DMS153 treated with DMSO at 0.1 percent for 48 hours (cell line): ENCODE measurements around the gene FOXL1.

Source experiments
- DNase-seq: peaks from one replicate; lab custom pipeline; 2025; ENCODE audit not compliant: unreplicated experiment; lab: John Stamatoyannopoulos, UW

The FOXL1 gene

GRCh38 chr16:86578061-86578599 lies at the start of gene FOXL1:
FOXL1 (plus strand) TSS chr16:86578549; CDS start chr16:86578724, 175 bp downstream.
- no peak for DNase-seq

DNA sequence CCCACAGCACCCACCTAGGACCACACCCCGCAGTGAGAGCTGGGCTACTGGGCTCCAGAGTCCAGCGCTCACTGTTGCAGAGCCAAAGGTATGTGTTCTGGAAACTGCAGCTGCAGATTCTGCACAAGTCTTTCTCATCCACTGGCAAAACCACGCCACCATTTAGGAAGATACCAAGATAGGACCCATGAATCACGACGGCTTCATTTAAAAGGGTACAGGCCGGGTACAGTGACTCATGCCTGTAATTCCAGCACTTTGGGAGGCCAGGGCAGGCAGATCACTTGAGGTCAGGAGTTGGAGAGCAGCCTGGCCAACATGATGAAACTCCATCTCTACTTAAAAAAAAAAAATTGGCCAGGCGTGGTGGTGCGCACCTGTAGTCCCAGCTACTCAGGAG lies 49.2 kb upstream of the FOXL1 start:
- no peak for DNase-seq

GRCh38 chr16:86530251-86531190 lies 47.8 kb upstream of the FOXL1 start:
- no peak for DNase-seq

DNA sequence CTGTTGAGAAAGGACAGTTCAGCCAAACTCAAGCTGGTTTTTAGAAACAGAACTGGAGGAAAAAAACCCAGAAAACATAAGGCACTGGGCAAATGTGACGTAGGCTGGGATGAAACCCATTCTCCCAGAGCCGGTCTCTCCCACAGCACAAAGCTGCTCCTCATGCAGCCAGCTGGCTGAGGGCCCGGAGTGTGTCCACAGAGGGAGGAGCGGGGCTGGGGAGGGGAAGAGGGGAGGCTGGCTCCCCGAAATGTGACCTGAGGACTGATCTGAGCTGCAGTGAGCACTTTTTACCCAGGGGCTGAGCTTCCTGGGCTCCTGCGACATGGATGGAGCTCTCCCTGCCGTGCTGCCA lies 47.2 kb upstream of the FOXL1 start:
- DNase-seq, result no peak

DNA sequence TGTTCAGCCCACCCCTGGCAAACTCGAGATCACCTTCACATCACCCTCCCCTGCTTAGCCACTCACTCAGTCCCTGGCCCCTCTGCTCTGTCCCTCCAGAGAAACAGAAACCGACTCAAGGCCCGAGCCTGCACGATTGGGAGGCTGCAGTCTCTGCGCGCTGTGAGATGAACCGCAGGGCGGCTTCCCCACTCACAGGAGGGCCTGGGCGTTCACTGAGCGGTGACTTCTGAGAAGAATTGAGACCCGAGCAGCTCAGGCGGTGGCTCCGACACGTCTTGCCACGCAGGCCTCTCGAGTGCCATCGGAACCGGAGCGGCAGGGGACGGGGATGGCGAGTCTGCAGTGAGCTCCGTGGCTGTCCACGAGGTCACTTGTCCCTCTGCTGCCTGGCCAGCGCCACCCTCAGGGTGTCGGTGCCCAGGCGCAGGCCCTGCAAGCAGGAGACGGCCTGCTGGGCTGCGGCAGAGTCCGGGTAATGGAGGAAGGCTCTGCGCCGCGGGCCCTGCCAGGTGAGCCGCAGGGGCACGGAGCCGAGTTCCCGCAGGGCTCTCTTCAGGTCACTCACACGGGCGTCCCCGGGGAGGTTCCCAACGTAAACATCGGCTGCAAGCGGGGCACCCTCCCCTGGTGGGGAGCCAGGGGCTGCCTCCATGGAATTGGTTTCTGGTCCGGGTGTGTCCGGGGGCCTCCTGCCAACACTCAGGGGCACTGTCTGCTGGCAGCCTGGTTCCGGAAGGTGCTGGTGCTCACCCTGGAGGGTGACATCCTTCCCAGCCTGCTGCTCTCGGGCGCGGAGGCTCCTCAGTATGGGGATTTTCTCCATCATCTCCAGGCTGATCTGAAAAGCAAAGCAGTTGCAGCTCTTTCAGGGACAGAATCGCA lies 46.5 kb upstream of the FOXL1 start:
- no peak for DNase-seq

- no peak for DNase-seq
Observed at GRCh38 chr16:86532526-86532815, 45.9 kb upstream of the FOXL1 start.

DNA sequence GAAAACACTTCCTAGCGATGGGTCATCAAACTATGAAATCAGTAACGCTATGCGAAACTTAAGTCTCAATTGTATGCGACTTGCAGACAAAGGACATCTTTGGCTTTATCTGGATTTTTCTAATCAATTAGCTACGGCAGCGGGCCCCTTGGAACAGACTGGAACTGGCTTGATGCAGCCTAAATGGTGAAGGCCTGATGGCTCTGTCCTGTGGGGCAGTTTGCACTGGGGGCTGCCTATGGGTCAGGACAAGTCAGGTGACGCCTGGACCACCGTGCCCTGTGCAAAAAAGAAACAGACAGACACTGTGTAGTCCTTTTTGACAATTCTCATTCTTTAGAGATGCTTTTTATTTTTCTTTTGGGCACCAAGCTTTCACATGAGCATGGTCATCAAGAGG lies 45.3 kb upstream of the FOXL1 start:
- no peak for DNase-seq

- no peak for DNase-seq
Observed at GRCh38 chr16:86533767-86534351, 44.5 kb upstream of the FOXL1 start.

DNA sequence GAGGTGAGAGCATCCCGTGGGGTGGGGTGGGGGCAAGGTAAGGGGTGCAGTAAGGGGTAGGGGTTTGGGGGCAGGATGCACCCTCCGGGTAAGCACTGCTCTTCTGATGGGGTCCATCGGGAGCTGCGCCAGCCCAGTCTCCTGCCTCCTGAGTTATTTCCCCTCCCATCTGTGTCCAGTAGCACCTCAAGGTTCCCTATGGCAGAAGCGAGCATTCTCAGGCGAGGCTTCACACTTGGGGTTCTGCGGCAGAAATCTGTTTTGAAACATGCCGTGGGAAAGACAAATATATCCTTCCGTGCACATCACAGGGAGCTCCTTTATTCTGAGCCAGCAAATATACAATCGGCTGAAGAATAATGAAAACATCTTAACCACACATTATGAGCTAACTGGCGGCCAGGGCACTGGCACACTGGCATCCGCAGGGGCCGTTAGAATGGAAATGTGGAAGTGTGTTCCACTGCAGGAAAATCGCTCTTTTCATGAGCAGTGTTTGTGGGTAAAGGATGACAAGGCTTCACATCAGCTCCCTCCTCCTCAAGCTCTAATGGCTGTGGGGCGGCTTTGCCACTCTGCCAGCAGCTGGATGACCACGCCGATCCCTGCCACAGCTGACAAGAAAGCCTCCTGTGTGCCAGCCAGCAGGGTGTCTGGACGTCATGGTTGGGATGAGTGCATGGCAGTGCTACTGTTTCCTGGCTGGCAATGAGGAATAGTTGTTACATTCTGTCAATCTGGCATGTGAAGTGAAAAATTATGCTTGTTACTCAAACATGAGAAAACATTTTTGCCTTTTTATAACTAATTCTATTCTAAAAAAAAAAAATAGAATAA lies 43.4 kb upstream of the FOXL1 start:
- no peak for DNase-seq

DNA sequence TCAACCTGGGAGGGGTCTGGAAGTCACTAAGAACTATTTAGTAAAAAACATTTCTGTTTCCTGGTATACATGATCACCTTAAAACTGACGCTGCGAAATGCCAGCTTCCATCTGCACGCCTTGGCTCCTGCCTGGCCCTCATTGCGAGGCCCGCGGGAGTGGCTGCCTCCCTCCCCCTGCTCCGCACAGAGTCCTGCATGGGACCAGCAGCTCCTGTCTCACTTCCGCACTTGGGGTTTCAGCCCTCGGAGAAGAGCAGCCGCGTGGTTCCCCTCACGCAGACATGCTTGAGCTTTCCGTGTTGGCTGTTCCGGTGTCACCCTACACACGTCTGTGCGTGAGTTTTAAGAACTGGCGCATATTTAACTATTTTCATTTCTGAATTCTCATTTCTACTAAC lies 41.7 kb upstream of the FOXL1 start:
- no peak for DNase-seq

DNA sequence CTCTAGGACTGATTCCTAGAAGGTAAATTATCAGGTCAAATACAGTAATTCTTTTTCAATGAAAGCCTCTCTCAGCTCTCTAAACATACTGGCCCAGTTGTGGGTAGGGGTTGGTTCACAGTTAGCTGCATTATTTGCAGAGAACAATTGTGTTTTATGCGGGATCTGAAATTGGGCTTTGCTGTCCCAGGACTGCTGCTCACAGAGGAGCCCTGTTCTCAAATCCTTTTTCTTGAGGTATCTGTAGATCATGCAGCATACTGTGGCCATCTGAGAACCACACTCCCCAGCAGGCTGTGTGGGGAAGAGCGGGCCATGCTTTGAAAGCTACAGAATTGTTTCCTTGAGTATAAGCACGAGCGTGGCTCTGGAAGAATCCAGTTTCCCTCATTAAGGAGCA lies 40.9 kb upstream of the FOXL1 start:
- DNase-seq, result no peak

DNA sequence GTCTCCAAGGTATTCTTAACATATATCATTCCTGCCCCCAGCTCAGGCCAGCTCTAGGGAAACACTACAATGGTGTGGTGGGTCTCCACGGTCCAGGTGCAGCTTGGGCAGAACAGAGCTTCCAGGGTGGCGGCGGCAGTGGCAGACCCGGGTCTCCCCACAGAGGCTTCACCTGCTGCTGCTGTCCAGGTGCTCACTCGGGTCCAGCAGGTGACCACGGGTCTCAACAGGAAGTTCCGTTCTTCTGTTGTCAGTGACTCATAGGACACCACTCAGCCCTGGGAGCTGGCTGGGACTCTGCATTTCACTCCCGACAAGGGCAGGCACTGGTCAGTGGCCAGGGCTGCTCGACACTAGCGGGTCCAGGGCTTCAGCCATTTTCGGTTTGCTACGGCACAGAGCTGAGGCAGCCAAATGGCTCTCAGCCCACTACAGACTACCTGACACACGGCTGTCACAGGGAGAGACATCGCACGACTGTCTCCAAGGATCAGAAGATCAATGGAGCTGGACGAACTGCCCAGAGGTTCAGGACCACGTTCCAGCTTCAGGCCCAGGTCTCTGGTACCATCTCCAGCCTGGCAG lies 40.1 kb upstream of the FOXL1 start:
- no peak for DNase-seq

DNA sequence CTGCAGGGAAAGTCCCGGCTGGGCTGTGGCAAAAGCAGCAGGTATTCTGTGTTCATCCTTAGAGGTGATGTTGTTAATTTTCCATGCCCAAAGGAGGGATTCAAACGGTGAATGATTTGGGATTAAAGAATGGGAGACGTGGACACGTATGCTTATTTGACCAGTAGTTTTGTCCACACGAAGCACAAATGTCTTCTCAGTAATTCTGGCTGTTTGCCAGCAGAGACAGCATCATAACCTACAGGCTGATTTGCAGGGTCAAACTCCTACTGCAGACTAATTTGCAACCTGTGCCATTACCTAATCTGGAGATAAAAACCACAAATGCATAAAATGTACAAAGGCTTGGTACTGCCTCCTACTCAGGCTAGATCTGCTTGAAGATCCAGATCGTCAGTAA lies 37.5 kb upstream of the FOXL1 start:
- no peak for DNase-seq

DNA sequence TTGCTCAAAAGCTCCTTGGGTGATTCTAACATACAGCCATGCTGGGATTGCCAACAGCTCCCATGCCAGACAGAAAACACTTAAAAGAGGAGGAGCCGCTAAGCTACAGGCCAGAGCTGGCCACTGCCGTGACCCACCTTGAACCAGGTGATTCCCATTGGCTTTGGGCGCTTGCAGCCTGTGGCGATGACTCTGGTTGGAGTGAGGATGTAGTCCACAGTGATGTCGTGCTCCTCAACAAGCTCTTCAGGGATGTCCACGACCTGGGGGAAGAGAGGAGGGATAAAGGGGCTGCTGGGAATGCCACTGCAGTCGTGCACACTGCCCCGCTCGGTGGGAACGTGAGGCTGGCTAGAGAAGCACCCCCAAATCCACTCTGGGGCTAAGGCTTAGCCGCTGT lies 36.8 kb upstream of the FOXL1 start:
- DNase-seq, result no peak

DNA sequence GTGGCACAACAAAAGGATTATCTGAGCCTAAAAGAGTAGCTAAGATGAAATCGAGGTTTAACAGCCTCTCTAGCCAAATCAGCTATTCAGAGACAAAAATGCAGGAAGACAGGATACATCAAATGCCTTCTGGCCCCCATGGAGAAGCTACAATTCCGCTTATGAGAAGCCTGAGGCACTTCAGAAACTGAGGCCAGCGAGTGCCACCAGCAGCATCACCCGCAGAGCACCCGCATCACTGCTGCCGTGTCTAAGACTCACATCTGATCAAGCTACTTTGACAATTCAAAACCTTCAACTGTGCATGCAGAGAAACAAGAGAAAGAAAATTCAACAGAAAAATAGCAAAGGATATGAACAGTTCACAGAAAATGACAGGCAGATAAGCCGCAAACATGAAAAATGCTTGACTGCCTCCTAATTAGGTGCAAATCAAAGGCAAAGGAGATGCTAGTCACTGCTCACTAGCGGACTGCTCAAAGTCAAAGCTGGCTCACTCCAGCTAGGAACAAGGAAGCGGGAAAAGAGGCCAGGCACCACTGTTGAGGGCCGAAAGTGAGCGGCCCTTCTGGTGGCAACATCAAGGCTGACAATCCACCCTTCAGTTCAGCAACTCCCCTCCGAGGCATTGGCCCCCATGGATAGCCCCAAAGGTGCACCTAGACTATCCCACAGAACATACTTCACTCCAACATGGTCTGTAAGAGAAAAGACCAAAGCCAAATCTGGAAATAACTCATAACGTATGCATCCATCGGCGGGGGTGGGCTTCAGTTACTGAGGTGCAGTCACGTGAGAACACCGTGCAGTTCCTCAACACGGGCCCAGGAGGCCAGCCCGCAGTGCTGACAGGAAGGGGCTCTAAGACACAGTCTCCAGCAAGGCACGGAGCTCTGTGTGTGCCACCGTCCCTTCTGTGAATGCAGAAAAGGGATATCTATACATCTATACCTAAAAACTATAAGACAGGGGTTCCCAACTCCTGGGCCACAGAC lies 35.3 kb upstream of the FOXL1 start:
- DNase-seq, result no peak

DNA sequence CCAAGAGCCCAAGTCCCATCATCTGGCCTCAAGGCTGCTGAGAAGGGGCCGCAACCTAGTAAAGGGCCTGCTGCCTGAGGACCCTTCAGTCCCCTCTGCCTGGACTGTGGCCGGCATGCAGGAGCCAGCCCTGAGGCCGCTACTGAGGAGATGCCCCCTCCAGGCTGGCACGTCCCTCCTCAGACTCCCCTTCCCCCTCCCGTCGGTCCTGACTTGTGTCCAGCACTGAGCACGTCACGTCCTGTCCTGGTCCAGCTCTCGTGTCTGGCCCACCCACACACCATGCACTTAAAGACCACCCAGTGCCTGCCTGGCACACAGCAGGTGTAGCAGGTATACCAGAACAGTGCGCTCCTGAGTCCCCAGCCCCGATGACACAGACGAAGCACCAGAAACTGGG lies 32.9 kb upstream of the FOXL1 start:
- DNase-seq, result no peak

DNA sequence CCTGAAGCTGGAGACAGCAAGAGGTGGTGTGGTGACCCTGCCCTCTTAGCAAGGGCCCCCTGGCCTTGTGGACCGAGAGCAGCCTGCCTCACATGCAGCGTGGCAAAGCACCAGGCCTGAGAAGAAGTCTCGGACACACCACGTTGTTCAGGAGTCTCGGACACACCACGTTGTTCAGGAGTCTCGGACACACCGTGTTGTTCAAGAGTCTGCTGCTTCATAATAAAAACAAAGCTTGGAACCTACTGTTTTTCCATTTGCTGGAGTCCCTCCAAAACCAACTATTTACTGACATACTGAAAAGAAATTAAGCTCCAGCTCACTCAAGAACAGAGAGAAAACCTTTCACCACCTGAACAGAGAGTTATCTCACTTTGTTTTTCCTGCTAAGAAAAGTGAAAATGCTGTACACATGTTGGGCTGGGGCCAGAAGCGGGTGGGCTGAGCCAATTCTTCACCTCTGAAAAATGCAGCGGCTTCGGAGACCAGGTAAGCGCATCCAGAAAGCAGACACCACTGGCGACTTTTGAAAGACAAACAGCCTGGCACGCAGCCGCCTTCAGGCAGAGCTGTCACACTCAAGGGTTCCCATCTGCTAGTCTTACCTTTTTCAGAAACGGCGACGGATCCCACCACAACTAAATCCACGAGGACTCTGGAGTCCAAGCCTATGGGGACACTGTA lies 32.3 kb upstream of the FOXL1 start:
- no peak for DNase-seq

DNA sequence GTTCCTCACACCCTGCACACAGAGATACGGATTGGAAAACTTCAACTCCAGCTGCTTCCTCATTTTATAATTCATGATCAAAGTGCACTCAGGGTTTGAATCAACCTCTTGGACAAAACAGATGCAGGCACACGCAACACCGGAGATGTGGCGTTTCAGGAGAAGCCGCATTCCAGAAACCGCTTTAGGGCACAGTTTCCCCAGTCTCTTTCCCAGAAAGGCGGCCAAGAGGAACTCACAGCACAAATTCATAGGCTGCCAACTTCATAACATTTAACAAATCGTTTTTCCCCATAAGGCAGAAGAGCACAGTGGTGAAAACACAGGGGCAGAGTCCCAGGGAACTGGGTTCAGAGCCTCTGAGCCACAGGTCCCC lies 31.7 kb upstream of the FOXL1 start:
- DNase-seq, result no peak

DNA sequence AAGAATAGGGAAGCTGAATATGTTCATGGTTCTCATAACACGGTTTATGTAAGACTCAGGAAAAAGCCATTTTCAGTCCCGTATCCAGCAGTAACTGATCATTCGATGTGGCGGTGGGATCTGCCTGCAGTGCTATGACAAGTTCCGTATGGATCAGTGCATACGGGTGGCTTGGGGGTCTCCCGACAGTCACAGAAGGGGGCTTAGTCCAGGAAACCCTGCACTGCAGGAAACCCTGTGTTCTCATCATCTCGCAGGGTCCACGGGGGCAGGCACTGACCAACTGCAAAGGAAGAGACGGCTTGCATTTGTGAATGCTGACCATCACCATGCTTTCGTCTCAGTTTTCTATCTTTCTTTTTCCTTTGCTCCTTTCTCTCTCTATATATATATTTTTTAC lies 31.1 kb upstream of the FOXL1 start:
- DNase-seq, result no peak
